NCI-H2107 treated with DMSO at 0.1 percent for 48 hours (cell line): Measurements from ENCODE around the gene FOXC1.

Experiments
- DNase-seq: peaks from one replicate; lab custom pipeline; 2025; ENCODE audit not compliant: unreplicated experiment; lab: John Stamatoyannopoulos, UW

Gene FOXC1

DNA sequence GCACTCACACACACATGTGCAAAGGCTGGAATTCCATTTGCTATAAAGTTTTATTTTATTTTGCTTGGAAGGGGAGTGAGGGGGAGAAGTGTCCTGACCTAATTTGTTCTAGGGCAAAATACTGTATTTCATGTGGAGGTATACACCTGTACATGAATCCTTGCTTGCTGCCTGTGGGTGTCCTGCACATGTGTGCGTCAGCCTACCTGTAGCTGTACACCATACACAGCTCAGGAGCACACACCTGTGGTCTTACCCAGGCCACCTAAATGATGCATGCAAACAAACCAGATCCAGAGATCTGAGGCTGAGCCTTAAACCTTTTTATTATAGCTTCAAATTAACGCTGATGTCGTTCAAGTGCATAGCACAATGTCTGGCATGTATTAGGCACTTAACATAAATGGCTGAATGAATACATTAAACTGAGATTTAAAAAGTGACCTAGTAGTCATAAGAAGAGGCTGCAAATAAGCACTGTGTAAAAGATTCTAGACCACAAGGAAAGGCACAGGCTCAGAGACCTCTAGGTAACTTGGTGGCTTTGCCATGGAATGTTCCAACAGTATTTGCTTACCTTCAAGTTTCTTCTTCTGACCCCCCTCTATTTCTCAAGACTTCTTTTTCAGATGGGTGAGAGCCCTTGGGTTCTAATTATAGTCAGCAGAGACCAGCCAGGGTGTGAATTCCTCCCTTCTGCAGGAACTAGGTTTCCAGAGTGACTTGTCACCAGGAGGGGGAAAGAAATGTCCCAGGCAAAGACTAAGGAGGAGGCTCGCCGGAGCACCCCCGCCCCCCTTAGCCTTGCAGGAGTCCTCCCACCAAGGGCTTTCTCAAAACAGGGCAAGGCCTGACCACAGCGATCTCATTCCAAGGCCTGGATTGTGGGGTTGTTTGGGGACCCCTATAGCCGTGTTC, 13.4 kb downstream of the FOXC1 start:
- DNase-seq = no peak

DNA sequence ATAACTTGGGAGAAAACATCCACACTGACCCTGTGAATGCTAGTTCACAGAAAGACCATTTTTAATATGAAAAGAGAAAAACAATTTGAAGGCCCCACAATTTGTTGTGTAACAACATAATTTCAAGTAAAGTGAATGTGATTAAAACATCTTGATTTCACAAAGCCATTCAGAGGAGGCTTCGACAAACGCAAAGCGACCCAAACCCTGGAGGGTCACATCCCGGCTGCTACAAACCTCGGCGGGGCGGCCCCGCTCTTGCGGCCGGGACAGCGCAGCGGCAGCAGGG, 14.0 kb downstream of the FOXC1 start:
- no peak for DNase-seq

DNA sequence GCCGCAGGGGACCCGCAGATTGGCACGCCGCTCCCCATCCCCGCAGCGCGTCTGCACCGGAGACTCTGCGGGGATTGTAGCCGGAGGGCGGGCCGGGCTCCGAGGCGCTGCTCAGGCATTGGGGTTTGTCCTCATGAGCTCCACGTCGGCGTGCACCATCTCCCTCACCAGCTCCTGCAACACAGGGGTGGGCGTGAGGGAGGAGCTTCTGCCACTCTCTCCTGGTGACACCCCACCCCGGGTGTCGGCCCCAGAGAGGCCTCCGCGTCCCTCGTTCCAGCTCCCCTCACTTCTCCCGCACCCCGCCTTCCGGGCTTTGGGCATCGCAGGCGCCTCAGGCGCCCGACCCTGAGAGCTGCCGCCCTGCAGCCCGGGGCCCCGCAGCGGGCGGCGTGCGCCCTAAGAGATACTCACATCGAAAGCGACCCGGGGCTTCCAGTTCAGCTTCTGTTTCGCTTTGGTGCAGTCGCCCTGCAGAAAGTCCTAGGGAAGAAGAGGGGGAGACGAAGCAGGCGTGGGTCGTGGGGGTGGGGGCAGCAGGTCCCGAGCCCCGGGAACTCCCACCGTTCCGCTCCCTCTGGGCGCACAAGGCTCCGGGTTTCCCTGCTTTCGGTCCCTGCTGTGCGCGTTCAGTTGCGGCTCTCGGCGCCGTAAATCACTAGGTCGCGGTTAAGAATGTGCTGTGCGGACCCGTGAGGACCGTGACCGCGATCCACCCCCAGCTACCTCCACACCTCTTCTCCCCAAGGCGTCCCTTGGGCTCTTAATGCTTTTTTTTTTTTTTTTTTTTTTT, 14.5 kb downstream of the FOXC1 start:
- DNase-seq = no peak

DNA sequence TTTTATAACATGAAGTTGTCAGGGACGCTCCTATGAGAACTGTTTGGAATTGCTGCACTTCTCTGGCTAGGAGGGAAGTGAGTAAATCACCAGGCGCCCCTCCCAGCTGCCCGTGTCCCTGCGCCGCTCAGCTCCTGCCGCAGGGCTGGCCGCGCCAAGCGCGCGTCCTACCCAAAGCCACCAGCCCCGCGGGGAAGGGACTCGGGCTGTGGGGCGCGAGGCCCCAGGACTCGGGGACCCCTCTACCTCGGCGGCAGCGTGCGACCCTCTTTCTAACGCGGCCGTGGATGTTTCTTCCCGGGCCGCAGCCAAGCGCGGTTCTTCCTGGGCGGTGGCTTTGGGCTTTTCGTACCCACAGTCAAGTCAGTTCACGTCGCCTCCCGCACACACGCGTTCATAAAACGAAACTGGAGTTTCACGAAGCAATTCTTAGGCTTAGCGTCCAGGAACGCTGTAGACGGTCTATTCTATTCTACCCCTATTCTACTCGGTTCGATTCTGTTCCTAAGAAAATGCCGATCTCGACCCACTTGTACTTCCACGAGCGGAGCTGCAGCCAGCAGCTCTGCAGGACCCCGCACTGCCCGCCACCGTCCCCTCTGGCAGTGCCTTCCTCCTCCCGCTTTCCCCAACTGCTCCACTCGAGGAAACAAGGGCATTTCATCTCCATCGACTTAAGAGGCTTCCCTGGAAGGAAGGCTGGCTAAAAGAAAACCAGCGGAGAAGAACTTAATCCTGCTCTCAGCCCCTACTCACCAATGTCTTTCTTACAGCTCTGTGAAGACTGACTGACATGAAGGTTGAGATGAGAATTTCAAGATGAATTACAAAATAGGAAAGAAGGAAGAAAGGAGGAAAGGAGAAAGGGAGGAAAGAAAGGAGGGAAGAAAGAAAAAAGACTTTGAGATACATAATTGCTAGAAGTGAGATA, 15.4 kb downstream of the FOXC1 start:
- no peak for DNase-seq

DNA sequence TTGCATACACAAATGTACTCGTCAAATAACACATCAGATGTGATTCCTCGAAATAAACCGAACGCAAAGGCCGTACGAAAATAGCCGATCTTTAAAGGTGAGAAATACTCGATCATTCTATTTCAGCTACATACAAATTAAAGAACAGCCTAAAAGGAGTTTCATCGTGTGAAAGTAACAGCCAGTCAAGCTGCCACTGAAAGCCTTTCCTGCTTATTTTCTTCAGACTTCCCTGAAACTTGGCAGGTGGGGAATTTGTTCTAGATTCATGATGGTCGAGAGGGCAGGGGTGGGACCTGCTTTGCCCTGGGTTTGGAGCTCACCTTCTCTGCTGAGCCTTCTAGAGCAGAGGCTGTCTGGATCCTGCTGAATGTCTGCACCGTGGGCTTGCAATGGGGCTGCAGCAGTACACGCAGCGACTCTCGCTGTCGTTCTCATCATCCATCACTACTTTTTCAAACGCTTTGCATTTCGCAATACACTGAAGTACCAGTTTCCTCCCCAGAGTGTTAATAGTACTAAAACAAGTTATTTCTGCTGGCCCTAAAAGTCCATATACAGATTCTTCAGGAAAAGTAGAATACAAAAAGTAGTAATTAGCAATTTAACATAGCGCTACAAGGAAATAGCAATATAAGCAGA, 16.2 kb downstream of the FOXC1 start:
- no peak for DNase-seq

DNA sequence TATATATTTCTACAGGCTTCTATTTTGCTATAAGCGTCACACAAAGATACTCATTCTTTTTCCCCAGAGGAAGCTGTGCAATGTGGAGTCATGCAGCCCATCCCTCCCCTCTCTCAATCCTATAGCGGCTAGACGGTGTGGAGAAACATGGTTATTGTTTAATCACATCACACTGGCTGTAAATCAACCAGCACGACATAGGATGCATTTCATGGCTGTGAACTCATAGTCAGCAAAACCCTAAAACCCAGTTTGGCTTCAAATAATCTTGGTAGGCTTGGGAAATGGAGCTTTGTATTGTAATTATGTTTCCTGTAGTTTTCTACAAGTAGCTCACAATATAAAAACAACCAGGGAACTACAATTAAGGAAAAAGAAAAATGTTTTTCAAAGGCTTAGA, 16.8 kb downstream of the FOXC1 start:
- DNase-seq = no peak

DNA sequence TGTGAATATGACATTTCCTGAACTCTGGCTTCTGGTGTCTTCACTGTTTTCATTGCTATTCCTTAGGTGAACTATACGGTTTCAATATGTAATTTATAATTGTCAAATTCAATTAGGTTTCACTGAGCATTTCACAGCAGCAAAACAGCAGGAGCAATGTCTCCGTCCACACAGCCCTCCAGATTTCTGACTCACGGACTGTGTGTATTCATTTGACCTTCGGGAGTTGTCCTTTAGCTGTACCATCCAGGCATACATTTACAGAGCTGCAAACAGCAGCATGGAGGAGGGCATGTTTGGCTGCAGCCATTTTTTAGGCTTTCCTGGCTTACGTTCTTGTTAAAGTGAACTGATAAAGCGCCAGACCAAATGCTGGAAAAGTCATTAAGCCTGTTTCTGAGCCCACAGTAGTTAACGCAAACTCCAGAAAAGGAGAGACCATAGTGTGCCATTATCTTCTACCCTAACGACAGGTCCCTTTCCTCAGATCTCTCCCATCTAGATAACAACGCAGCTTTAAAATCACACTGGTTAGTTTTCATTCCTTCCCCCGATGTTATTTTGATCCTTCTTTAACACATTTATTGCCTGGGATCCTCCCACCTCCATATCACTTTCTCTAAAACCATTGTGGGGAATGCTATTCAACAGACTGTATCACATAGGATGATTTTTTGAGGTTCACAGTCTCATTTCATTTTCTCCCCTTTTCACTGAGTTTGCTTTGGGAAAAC, 18.3 kb downstream of the FOXC1 start:
- DNase-seq = no peak

DNA sequence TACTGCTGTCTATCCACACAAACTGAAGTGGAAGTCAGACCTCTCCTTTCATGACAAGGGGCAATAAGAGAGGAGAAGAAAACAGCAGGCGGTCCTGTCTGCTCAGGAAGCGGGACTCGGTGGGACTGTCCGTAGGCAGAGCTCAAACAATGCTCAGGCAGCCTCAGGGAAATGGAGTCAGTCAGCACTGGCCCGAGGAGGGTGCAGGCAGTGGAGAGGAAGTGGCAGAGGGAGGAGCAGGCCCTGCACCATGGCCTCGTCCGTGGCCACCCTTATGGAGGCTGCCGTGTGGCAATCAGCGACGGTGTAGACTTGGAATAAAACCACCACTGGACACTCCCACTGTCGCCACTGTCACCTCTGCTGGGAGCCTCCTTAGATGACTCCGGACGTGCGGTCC, 19.6 kb downstream of the FOXC1 start:
- no peak for DNase-seq

DNA sequence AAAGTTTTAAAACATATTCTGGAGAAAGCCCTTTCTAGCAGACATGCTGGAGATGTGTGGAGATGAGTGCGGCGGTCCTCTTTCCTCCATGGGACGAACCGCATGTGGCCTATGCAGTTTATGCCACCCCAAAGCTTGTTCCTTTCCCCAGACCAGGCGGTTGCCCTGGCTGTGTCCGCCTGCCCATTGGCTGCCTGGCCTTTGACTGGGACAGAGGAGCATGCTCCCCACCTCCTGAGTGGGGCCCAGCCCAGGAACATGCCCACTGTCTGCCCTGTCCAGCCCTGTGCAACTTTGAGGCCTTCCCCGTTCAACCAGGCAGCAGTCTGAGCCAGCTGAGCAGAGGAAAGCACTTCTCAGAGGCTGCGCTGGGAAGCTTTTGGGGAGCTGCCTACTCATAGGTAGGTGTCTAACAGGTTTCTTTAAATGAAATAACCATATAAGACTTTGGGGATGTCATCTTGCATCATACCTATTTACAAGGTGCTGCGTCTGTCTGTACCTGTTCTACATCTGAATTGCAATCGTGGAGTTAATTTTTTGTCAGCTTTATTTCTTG, 20.6 kb downstream of the FOXC1 start:
- DNase-seq = no peak

DNA sequence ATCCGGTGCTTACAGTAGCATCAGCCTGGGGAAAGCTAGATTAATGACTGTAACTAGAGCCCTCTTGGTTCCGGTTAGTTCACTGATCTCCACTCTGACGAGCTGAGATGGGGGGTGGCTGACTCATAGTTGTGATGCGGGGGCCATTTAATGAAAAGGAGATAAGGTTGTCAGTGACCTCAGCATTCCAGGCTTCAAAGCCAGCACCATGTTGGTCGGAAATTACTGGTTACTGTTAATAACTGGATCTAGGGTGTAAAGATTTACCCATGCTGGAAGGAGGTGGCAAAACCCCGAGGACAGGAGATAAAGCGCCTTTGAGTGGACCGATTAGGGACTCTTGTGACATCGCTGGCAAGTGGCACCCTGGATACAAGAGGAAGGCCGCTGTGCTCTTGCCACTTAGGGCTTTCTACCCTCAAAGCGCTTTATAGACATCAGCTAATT, 21.1 kb downstream of the FOXC1 start:
- DNase-seq = peak; percentile 55

DNA sequence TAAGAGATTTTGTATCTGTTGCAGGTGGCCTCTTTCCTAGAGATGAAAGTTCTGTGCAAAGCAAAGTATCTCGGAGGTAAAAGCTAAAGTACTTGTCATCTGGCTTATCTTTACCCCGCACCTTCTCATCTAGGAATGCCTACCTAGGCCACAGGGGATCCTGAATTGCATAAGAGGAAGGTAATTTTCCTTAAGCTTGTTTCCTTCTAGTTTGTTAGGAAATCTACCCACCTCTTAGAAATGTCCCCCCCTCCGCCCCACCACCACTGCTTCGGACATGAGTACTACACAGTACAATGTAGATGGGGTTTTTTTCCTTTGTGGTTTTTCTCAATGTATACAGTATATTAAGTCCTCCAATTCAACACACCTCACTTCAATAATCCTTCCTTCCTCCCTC, 21.5 kb downstream of the FOXC1 start:
- no peak for DNase-seq

DNA sequence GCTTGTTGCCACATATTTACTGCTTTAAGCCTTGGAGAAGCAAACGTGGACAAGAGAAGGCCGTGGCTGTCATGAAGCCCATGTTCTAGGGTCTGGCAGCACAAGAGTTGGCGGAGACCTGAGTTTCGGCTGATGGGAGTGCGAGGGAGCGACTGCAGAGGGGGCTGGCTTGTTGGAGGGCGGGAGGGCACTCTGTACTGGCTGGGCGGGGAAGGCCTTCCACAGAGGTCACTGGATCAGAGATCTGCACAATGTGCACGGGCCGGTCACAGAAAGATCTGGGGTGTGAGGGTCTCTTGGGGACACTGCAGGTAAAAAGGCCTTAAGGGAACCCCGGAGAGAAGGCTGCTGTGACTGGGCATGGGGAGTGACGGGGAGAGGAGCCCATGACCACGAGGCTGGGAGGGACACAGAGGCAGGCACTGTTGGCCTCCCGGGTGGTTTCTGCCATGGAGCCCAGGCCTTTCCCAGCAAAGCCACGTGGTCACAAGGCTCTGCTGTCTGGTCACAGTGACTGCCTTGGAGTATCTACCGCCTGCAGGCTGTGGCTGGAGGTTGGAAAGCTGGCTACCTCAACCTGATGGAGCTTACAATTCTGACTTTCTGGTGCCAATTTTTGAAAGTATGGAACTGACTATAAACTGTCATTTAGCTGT, 23.8 kb downstream of the FOXC1 start:
- DNase-seq = no peak

DNA sequence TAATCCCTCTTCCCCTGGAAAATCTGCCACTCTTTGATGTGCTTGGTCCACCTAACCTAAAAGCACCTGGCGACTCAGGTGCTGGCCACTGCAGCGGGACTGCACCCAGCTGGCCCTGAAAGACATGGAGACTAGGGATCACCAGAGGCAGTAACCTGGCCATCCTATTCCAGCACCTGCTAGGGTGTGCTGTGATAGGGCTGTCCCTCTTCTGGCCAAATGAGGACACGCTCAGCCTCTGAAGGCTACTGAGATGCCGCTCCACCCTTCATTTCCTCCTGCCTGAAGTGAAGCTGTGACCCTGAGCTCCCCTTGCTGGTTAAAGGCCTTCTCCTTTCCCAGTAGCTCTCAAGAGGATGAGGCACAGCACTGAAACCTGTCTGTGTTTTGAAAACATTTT, 24.4 kb downstream of the FOXC1 start:
- DNase-seq = no peak

DNA sequence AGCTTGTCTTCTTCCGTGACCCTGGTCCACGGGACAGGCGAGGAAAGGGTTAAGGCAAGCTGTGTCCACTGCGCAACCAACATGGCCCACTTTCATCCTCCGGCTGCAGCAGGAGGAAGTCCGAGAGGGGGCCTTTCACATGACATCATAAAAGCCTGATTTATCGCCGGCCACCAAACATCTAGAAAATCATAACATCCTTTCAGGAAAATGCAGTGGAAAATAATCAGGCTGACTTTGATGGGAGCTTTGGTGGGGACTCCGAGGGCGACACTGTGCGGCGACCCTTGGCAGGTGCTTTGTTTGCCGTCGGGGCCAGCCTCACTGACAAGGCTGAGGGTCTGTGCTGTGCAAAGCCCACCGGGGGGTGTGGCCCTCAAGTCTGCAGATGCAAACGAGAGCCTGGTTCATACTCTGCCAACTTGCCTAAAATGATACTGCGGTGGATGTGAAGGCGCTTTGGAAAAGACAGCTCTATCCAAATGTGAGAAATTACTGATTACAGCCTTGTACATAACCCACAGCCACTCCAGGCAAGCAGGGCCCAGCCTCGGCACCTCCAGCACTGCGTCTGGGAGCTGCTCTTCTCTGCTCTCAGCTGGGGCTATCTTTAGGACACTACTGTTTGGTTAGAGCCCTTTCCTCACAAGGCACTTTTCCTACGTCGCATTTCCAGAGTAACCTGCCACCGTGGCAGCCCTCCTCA, 25.7 kb downstream of the FOXC1 start:
- no peak for DNase-seq

DNA sequence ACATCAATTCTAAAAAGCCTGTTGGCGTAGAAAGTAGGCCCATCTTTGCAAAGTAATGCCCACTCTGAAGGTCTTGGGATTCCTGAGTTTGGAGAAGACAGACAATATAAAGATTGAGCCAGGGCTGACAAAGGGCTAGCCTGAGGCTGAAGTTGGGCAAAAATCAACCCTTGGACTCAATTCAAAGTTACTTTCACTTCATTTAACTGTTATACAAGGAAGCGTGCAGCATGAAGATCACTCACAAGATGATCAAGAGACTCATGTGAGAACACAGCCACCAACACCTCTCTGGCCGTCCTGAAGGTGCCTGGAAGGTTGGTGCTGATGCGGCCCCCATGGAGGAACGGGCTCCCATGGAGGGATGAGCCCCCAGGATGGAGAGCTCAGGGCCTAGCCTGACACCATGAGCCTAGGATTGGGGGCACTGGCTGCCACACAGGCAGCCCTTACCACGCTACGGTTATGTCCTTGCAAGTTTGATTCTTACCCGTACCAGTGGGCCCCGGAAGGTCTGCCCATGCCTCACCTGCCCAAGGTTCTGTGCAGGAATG, 26.6 kb downstream of the FOXC1 start:
- DNase-seq = no peak

DNA sequence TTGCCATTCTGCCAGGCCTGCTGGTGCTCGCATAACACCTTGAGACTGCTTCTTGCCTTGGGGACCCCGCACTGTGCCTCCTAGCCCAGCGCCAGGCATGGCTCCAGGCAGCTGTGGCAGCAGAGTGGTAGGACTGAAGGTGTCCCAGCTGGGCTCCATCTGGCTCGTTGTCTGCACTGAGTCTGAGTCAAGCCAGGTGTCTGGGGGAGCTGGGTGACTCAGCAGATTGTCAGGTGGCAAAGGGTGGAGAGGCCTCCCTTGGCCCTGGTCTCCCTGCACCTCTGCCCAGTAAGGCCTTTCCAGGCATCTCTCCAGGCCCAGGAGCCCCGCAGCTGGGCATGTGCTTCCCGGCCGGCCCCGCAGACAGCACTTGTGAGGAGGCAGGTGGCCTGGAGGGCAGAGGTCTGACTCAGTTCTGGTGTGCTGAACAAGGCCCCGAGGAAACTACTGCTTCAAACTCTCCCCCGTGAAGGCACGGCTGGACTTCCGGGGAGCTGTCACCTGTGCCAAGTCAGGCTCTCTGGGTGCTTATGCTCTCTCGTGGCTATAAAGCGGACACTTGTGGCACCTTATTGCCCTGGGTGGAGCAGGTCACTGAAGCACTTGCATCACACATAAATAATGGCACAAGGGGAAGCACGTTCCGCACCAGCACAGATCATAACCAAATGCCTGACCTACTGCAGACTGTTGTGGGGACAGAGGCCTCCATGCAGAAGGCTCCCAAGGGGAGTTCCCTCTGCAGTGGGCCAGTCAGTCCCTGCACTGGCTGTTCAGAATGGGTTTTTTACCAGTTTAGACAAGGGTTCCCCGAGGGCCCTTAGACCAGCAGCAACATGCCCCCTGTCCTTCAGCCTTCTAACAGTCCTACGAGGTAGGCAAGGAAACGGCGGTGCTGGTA, 27.5 kb downstream of the FOXC1 start:
- DNase-seq = peak; percentile 34

DNA sequence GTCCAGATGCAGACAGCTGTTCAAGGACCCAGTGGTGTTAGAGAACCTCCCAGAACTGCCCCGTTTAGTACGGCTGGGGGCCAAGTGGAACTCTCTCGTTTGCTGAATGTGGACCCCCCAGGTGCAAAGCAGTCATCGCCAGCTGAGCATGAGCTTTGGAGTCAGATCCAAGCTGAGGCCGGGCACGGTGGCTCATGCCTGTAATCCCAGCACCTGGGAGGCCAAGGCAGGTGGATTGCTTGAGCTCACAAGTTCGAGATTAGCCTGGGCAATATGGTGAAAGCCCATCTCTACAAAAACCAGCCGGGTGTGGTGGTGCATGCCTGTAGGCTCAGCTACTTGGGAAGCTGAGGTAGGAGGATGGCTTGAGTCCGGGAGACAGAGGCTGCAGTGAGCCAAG, 29.7 kb downstream of the FOXC1 start:
- DNase-seq = no peak
